HEK293T (cell line): Measurements from ENCODE around the gene EML6.

Experiments used
- CTCF ChIA-PET: fragments of 350-600 bp; formaldehyde crosslinking; extraction: SDS; loops from one replicate; lab custom pipeline; 2021; ENCODE audit warnings: antibody characterized with exemption, inconsistent platforms; lab: Yijun Ruan, JAX
- POLR2A ChIA-PET: fragments of 350-600 bp; formaldehyde crosslinking; extraction: SDS; loops from one replicate; lab custom pipeline; 2020; ENCODE audit warnings: antibody characterized with exemption, inconsistent platforms; lab: Yijun Ruan, JAX
- DNase-seq: peaks from one replicate; pipeline ENCODE4 v3.0.0; 2012; ENCODE audit warnings: mixed read lengths; ENCODE audit errors: extremely low spot score
- ARNT ChIP-seq: fragments of 450-650 bp; IDR thresholded peaks from 2 replicates; pipeline ENCODE4 v1.6.1; 2017; ENCODE audit warnings: mild to moderate bottlenecking
- BHLHE40 ChIP-seq: fragments of 450-650 bp; IDR thresholded peaks from 2 replicates; pipeline ENCODE4 v1.6.1; 2016; ENCODE audit warnings: mild to moderate bottlenecking, moderate library complexity, borderline replicate concordance
- CTBP1 ChIP-seq: fragments of 450-650 bp; IDR thresholded peaks from 2 replicates; pipeline ENCODE4 v1.6.1; 2016; ENCODE audit warnings: borderline replicate concordance
- ELF4 ChIP-seq: fragments of 450-650 bp; IDR thresholded peaks from 2 replicates; pipeline ENCODE4 v1.6.1; 2017; ENCODE audit warnings: antibody characterized with exemption
- FOXA1 ChIP-seq: fragments of 450-650 bp; IDR thresholded peaks from 2 replicates; pipeline ENCODE4 v1.6.1; 2016; ENCODE audit warnings: mild to moderate bottlenecking
- FOXK2 ChIP-seq: fragments of 450-650 bp; IDR thresholded peaks from 2 replicates; pipeline ENCODE4 v1.6.1; 2016; ENCODE audit warnings: mild to moderate bottlenecking
- FOXM1 ChIP-seq: fragments of 450-650 bp; IDR thresholded peaks from 2 replicates; pipeline ENCODE4 v1.6.1; 2017; ENCODE audit warnings: mild to moderate bottlenecking, borderline replicate concordance
- HDGF ChIP-seq: fragments of 450-650 bp; IDR thresholded peaks from 2 replicates; pipeline ENCODE4 v1.6.1; 2017; ENCODE audit warnings: antibody characterized with exemption, borderline replicate concordance
- L3MBTL2 ChIP-seq: fragments of 450-650 bp; conservative IDR thresholded peaks from 2 replicates; pipeline ENCODE4 v1.6.1; 2016; ENCODE audit warnings: mild to moderate bottlenecking
- LEF1 ChIP-seq: fragments of 450-650 bp; IDR thresholded peaks from 2 replicates; pipeline ENCODE4 v1.6.1; 2017; ENCODE audit warnings: mild to moderate bottlenecking, borderline replicate concordance
- NFRKB ChIP-seq: fragments of 450-650 bp; IDR thresholded peaks from 2 replicates; pipeline ENCODE4 v1.6.1; 2016; ENCODE audit warnings: mild to moderate bottlenecking, moderate library complexity
- SP1 ChIP-seq: fragments of 450-650 bp; IDR thresholded peaks from 2 replicates; pipeline ENCODE4 v1.6.1; 2017
- SUZ12 ChIP-seq: fragments of 450-650 bp; IDR thresholded peaks from 2 replicates; pipeline ENCODE4 v1.6.1; 2016; ENCODE audit warnings: mild to moderate bottlenecking
- TARDBP ChIP-seq: fragments of 450-650 bp; IDR thresholded peaks from 2 replicates; pipeline ENCODE4 v1.6.1; 2016
- ZNF384 ChIP-seq: fragments of 450-650 bp; IDR thresholded peaks from 2 replicates; pipeline ENCODE4 v1.6.1; 2016
- TF ChIP-seq, protein P1 (sequence below): fragments of 450-650 bp; IDR thresholded peaks from 2 replicates; pipeline ENCODE4 v1.6.1; 2016

EML6 gene

DNA sequence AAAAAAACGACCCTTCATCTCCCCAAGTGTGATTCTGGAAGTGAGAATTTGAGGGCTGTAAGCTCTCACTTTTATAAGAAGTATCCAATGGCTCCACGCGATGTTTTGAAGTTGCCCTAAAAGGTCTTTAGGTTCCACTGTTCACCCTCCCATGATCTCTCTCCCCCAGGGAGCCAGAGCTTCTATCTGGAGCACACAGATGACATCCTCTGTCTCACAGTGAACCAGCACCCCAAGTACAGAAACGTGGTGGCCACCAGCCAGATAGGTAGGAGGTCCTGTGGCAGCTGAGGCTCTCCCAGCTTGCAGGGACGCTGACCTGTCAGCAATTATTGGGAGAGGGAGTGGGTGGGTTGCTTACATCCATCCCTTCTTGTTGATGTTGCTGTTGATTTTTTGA lies 229.0 kb downstream of the EML6 start:
- POLR2A ChIA-PET = no interaction called here
- DNase-seq = no peak
- TF ChIP-seq NFRKB (no peak), ARNT (no peak), FOXM1 (no peak), ELF4 (no peak), SUZ12 (no peak), TARDBP (no peak), SP1 (no peak), CTBP1 (no peak), LEF1 (no peak), HDGF (no peak), BHLHE40 (no peak), FOXA1 (no peak), ZNF384 (no peak), FOXK2 (no peak), L3MBTL2 (no peak)
- TF ChIP-seq, protein P1, sequence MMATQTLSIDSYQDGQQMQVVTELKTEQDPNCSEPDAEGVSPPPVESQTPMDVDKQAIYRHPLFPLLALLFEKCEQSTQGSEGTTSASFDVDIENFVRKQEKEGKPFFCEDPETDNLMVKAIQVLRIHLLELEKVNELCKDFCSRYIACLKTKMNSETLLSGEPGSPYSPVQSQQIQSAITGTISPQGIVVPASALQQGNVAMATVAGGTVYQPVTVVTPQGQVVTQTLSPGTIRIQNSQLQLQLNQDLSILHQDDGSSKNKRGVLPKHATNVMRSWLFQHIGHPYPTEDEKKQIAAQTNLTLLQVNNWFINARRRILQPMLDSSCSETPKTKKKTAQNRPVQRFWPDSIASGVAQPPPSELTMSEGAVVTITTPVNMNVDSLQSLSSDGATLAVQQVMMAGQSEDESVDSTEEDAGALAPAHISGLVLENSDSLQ = no peak
- CTCF ChIA-PET = interaction anchor here (0.6 to 0.7 kb wide), 2 partner anchors 183 to 220 kb away, joined by 4 to 6 read pairs; no protein-coding TSS in a partner anchor

DNA sequence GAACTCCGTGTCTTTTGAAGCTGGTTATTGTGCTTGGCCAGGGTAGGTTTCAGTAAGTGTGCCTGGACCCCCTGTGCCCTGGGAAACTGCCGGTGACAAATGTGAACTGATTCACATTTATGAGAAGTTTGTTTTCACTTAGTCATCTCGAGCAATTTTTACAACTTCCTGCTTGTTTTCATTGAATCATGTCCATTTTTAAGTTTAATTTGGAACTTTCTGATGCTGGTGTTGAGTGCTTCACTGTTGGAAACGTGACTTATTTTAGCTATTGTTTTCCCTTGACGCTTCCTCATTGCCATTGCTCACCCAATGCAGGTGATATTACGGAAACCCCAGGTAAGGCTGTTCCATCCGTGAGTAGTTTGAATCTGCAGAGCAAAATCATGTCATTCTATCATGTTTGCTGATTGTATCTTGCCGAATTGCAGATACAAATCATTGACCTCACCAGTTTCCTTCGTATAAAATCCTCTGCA lies 229.6 kb downstream of the EML6 start:
- TF ChIP-seq ELF4 (no peak), ARNT (no peak), SP1 (no peak), L3MBTL2 (no peak), CTBP1 (no peak), BHLHE40 (no peak), NFRKB (no peak), FOXM1 (no peak), FOXK2 (no peak)
- CTCF ChIA-PET = no interaction called here
- POLR2A ChIA-PET = no interaction called here
- DNase-seq = no peak

DNA sequence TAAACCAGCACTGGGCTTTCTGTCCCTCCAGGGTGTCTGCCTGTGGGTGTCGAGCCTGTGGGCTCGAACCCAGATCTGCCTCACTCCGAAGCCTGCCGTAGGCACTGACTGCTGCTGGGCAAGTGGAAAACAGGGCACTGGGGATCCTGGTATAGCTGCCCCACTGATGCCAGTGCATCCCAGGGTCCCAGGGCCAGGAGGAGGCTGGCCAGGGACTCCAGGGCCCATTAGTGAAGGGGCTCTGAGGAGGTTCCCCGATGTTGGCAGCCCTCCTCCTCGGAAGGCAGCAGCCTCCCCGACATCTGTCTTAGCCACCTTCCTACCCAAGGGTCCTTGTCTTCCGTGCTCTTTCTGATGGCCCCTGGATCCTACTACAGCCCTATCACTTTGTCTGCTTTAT lies 230.7 kb downstream of the EML6 start:
- TF ChIP-seq HDGF (no peak), SUZ12 (no peak), ZNF384 (no peak), SP1 (no peak), FOXA1 (no peak), ARNT (no peak), FOXK2 (no peak), FOXM1 (no peak), ELF4 (no peak)
- TF ChIP-seq, protein P1 = no peak
- CTCF ChIA-PET = no interaction called here
- POLR2A ChIA-PET = no interaction called here
- no peak for DNase-seq

DNA sequence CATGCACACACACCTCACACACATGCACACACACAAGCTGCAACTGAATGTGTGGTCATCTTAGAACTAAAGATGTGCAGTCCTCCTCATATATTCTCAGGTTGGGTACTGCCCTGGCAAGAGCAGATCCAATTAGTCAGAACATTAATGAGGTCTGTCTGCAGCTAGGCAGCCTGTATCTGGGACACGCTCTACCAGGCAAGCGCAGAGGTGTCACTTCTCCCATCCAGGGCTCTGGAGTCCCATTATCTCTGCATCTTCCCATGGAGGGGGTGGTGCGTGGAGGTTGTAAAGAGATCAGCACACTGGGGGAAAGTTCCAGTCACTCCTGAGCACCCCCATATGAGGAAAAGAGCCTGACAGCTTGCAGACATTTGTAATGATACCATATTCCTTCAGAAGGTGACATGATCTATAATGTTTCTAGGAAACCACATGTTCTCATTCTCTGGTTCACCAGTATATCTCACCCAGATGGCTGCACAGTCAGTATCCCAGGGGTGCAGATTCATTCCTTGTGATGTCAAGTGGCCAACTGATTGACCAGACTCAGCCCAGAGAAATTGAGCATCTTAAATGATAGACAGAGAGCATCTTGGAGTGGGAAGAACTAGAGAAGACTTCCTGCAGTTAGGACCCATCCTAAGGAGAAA lies 231.4 kb downstream of the EML6 start:
- ChIA-PET POLR2A (no interaction called here), CTCF (no interaction called here)
- DNase-seq = no peak
- TF ChIP-seq NFRKB = no peak
- no peak for TF ChIP-seq SP1
- TF ChIP-seq FOXM1 = no peak
- no peak for TF ChIP-seq ARNT
- TF ChIP-seq BHLHE40 = no peak
- TF ChIP-seq, protein P1 = no peak
- no peak for TF ChIP-seq SUZ12
- TF ChIP-seq FOXA1 = no peak
- no peak for TF ChIP-seq LEF1
- TF ChIP-seq ELF4 = no peak
- TF ChIP-seq CTBP1 = no peak

DNA sequence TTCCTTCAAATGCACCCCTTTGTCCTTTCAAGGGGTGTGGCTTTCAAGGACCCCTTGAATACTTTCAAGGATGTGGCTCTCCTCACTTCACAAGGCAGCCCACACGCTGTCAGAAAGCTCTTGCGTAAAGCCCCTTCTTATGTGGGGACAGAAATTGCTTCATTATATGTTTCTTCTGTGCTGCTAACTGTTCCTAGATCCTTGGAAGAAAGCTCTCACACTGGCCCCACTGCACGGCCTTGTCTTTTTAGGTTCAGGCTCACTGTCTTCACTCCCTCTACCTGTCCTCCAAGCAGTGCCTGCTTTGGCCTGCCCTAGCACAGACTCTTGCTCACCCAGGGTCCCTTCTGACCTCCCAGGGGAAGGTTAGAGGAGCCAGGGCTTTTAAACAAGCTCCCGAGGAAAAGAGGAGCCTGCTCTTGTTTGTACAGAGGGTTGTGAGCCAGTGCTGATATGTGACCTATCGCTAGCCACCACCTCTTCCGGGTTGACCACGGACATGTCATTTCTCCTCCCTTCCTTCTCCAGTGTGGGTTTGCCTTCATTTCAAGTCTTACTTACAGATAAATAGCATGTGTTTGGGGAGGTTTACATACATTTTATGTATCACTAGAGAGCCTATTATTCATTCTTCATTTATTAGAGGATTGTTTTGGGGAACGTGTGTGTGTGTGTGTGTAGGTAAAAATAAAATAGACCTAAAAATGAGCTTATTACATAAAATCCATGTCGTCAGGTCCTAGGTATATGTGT lies 232.1 kb downstream of the EML6 start:
- ChIA-PET CTCF (interaction anchor here (0.6 kb wide), 1 partner anchor 25 kb away, joined by 4 read pairs; no protein-coding TSS in a partner anchor), POLR2A (no interaction called here)
- DNase-seq = no peak
- TF ChIP-seq NFRKB = no peak
- TF ChIP-seq ARNT = no peak
- TF ChIP-seq FOXM1 = no peak

DNA sequence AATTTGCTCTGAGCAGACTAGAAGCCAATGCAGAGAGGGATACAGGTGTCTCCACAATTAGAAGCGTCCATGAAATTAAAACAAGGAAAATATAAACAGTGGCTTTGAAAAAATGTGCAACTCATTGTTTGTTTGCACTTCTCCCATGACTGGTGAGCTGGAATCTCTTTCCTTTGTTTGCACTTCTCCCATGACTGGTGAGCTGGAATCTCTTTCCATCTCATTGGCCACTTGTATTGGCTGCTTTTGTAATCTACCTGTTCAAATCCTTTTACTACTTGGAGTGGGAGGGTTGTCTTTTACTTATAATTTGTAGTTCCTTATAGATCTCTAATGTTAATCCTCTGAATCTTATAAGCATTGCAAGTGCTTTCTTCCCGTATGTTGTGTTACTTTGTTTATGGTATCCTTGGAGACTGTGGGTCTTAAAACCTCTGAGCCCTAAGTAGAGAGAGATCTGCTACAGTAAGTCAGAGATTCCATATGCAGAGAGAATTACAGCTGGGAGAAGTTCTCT lies 232.7 kb downstream of the EML6 start:
- CTCF ChIA-PET = interaction anchor here (0.6 to 1.1 kb wide), 2 partner anchors 14 to 26 kb away, joined by 3 to 4 read pairs; no protein-coding TSS in a partner anchor
- no peak for DNase-seq

More for the DNA sequence above, 232.7 kb downstream of the EML6 start:
- POLR2A ChIA-PET = no interaction called here
- TF ChIP-seq ARNT (no peak), L3MBTL2 (no peak), LEF1 (no peak), BHLHE40 (no peak), FOXK2 (no peak), NFRKB (no peak), FOXA1 (no peak), ZNF384 (no peak), ELF4 (no peak)
